Glutamatergic neuron (in vitro differentiated cells): ENCODE measurements around the gene S100A11. TPM values are rescaled to one million over a fixed set of nuclear protein-coding genes. Genes with fewer than 3 reads are reported as not detected.

Experiments used
- DNase-seq: peaks from one replicate; pipeline ENCODE4 v3.0.0; 2022
- H3K27ac Mint-ChIP-seq: one replicate; pipeline ENCODE4 v1.8.0; 2020; ENCODE audit warnings: mild to moderate bottlenecking, mixed read lengths, inconsistent platforms; ENCODE audit not compliant: unreplicated experiment
- H3K27me3 Mint-ChIP-seq: one replicate; pipeline ENCODE4 v1.8.0; 2020; ENCODE audit warnings: mild to moderate bottlenecking, moderate library complexity, mixed read lengths, inconsistent platforms; ENCODE audit not compliant: unreplicated experiment
- H3K36me3 Mint-ChIP-seq: one replicate; pipeline ENCODE4 v1.8.0; 2020; ENCODE audit warnings: mild to moderate bottlenecking, mixed read lengths, inconsistent platforms; ENCODE audit not compliant: unreplicated experiment
- H3K4me1 Mint-ChIP-seq: one replicate; pipeline ENCODE4 v1.8.0; 2020; ENCODE audit warnings: mild to moderate bottlenecking, low read depth, mixed read lengths, inconsistent platforms; ENCODE audit not compliant: unreplicated experiment
- H3K4me3 Mint-ChIP-seq: one replicate; pipeline ENCODE4 v1.8.0; 2020; ENCODE audit warnings: mild to moderate bottlenecking, mixed read lengths, inconsistent platforms; ENCODE audit not compliant: unreplicated experiment
- H3K9me3 Mint-ChIP-seq: one replicate; pipeline ENCODE4 v1.8.0; 2020; ENCODE audit warnings: mild to moderate bottlenecking, moderate library complexity, mixed read lengths, inconsistent platforms; ENCODE audit not compliant: unreplicated experiment
- CTCF ChIP-seq: fragments of 200-600 bp; sonication (generic); IDR thresholded peaks from one replicate; pipeline ENCODE4 v1.5.0; 2021; ENCODE audit not compliant: partially characterized antibody, unreplicated experiment
- total RNA-seq: library from RNA; stranded (reverse); fragmentation: NEBNext Ultra II Directional; extraction: Animal tissue kit (Norgen Biotek cat#: 25700); gene quantifications from one replicate; pipeline ENCODE4 v1.2.1, GENCODE V29; 2021; ENCODE audit not compliant: unreplicated experiment

The S100A11 gene
- total RNA-seq, 1 donor from 2014 or later = 45.1 TPM

DNA sequence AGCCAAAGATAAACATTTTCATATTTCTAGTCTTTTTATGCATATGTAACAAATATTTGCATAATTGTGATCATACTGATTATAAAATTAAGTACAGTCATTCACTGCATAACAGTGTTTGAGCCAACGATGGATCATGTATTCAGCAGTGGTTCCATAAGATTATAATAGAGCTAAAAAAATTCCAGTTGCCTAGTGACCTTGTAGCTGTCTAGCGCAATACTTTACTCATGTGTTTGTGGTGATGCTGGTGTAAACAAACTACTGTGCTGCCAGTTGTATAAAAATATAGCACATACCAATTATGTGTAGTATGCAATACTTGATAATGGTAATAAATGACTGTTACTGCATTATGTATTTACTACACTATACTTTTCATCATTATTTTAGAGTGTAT, 41.0 kb downstream of the S100A11 start:
- no peaks in the 10 kb centered on the region for H3K36me3 Mint-ChIP-seq
- peaks cover 6% of the 10 kb centered on the region for H3K9me3 Mint-ChIP-seq
- peaks cover 10% of the 10 kb centered on the region for H3K27me3 Mint-ChIP-seq
- no peak overlapping the region for H3K27ac Mint-ChIP-seq
- peaks cover 2% of the 10 kb centered on the region for H3K4me1 Mint-ChIP-seq
- DNase-seq = no peak
- no peak for TF ChIP-seq CTCF
- no peak overlapping the region for H3K4me3 Mint-ChIP-seq

DNA sequence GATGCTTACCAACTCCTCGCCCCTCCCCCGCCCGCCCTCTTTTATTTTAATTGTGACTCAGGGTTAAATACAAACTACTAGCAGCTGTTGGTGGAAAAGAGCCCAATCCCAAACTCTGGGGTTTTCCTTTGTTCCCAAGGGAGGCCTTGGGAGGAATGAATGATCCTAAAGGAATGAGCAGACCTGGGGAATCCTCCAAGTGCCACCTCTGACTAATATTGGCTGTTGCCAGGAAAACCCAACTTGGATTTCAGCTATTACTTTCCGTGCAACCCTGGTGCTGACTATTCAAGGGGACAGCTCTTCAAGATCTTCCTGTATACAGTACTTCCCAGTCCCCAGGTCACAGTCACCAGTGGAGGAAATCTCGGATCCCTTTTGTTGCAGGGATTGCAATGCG, 41.8 kb downstream of the S100A11 start:
- Mint-ChIP-seq H3K4me3 (no peak overlapping the region), H3K9me3 (peaks cover 5% of the 10 kb centered on the region), H3K27me3 (peaks cover 10% of the 10 kb centered on the region), H3K27ac (no peak overlapping the region), H3K4me1 (peaks cover 2% of the 10 kb centered on the region), H3K36me3 (no peaks in the 10 kb centered on the region)
- no peak for TF ChIP-seq CTCF
- DNase-seq = no peak

DNA sequence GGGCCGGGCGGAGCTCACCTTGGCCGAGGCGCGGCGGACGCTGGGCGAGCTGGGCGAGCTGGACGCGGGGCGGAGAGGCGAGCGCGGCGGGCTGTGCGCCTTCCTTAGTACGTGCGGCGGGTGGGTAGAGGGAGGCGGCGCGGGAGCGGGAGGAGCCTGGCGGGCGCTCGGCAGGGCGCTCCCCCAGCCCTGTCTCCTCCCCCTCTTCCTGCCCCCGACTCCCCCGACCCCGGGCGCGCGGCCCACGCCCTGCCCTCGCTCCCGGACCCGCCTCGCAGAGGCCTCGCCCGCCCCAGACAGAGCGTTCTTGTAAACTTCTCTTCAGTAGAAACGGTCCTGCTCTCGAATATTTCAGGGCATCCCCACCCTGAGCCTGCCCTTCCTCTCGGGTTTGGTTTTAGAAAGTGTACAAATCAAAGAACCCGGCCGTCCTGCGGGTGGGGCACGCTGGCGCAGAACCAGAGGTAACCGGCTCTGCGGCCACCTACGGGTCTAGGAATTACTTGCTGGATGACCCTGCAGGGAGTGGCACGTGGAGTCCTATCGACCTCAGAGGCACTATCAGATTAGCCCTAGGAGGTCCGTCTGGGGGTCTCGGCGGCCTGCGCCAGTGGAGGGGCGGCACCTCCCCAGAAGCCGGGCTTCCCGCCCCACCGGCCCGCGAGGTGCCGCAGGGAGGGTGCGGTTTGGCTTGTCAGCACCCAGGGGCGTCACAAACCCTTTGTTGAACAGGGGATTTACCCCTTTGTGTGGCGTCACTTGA, 42.9 kb downstream of the S100A11 start, which contains the start of gene S100A10:
S100A10 (minus strand) TSS at position 126 of the 763 bp plus-strand sequence. CDS start 7,629 bp downstream, outside the sequence.
- TF ChIP-seq CTCF = no peak
- peak; percentile 73 for DNase-seq
- H3K27me3 Mint-ChIP-seq = peaks cover 10% of the 10 kb centered on the region
- no peaks in the 10 kb centered on the region for H3K36me3 Mint-ChIP-seq
- peaks cover 5% of the 10 kb centered on the region for H3K9me3 Mint-ChIP-seq
- H3K4me3 Mint-ChIP-seq = peak within 1 kb of the TSS; percentile 92
- H3K27ac Mint-ChIP-seq = peak within 1 kb of the TSS; percentile 91
- peaks cover 2% of the 10 kb centered on the region for H3K4me1 Mint-ChIP-seq

DNA sequence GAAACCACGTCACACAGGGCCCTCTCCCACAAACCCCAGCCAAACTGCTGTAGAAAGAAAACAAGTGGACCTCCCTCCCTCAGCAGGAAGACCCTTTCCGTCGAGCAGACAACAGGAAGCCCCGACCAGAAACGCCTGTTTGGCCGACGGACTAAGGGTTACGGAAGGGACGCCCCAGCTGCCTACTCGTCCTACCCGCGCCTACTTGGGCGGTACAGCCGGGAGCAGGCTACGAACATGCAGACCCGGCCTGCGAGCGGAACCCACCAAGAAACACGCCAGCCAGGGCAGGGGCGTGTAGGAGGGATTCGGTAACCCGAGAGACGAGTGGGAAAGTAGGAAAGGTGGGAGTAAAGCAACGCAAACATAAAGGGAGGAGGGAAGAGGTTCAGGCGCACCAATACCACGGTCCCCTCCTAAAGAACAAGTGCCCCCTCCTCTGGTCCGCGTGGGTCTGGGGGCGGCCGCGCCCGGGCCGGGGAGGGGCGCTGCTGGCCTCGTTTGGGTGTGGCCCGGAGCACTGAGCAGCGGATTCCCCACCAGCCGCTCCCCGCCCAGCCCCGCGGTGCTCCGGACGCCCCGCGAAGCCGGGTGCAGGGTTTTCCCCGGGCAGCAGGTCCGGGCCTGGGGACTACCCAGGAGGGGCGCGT, 43.6 kb downstream of the S100A11 start:
- Mint-ChIP-seq H3K36me3 (no peaks in the 10 kb centered on the region), H3K27me3 (peaks cover 10% of the 10 kb centered on the region)

More for the DNA sequence above, 43.6 kb downstream of the S100A11 start:
- Mint-ChIP-seq H3K27ac (peak overlapping the region; percentile 91), H3K4me1 (peaks cover 6% of the 10 kb centered on the region), H3K4me3 (peak overlapping the region; percentile 92), H3K9me3 (peaks cover 5% of the 10 kb centered on the region)
- DNase-seq = peak; percentile 31
- TF ChIP-seq CTCF = no peak
